ENCODE data around the gene ARL6IP4.

- TF ChIP-seq PRDM15 (CRISPR knock-in tag; IDR thresholded peaks at IDR 0.05) (no peak), CTCF (IDR thresholded peaks at IDR 0.05) (no peak), ESRRA (CRISPR knock-in tag; IDR thresholded peaks at IDR 0.05; ENCODE audit: borderline replicate concordance) (no peak), SP1 (CRISPR knock-in tag; conservative IDR thresholded peaks at IDR 0.05) (no peak), IRF1 (CRISPR knock-in tag; IDR thresholded peaks at IDR 0.05) (no peak), ZNF281 (CRISPR knock-in tag; IDR thresholded peaks at IDR 0.05) (no peak), FOXK1 (CRISPR knock-in tag; IDR thresholded peaks at IDR 0.05) (no peak), NFYB (CRISPR knock-in tag; conservative IDR thresholded peaks at IDR 0.05; ENCODE audit: low read depth) (no peak), SMAD3 (CRISPR knock-in tag; IDR thresholded peaks at IDR 0.05; ENCODE audit: borderline replicate concordance) (no peak)
- TF ChIP-seq, protein P1, sequence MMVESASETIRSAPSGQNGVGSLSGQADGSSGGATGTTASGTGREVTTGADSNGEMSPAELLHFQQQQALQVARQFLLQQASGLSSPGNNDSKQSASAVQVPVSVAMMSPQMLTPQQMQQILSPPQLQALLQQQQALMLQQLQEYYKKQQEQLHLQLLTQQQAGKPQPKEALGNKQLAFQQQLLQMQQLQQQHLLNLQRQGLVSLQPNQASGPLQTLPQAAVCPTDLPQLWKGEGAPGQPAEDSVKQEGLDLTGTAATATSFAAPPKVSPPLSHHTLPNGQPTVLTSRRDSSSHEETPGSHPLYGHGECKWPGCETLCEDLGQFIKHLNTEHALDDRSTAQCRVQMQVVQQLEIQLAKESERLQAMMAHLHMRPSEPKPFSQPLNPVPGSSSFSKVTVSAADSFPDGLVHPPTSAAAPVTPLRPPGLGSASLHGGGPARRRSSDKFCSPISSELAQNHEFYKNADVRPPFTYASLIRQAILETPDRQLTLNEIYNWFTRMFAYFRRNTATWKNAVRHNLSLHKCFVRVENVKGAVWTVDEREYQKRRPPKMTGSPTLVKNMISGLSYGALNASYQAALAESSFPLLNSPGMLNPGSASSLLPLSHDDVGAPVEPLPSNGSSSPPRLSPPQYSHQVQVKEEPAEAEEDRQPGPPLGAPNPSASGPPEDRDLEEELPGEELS (CRISPR knock-in tag; IDR thresholded peaks at IDR 0.05), result no peak
- TF ChIP-seq, protein P2, sequence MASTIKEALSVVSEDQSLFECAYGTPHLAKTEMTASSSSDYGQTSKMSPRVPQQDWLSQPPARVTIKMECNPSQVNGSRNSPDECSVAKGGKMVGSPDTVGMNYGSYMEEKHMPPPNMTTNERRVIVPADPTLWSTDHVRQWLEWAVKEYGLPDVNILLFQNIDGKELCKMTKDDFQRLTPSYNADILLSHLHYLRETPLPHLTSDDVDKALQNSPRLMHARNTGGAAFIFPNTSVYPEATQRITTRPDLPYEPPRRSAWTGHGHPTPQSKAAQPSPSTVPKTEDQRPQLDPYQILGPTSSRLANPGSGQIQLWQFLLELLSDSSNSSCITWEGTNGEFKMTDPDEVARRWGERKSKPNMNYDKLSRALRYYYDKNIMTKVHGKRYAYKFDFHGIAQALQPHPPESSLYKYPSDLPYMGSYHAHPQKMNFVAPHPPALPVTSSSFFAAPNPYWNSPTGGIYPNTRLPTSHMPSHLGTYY (CRISPR knock-in tag; IDR thresholded peaks at IDR 0.05), result no peak
These were observed 30.4 kb upstream of the ARL6IP4 start for GRCh38 chr12:122949816-122950675.

Data from WTC11 (cell line).